ENCODE measurements around the gene CDH13.

CDH13 gene

GRCh38 chr16:83768986-83769385 is 1142.2 kb downstream of the CDH13 start:
- no peak for DNase-seq (ENCODE audit: low spot score)

DNA sequence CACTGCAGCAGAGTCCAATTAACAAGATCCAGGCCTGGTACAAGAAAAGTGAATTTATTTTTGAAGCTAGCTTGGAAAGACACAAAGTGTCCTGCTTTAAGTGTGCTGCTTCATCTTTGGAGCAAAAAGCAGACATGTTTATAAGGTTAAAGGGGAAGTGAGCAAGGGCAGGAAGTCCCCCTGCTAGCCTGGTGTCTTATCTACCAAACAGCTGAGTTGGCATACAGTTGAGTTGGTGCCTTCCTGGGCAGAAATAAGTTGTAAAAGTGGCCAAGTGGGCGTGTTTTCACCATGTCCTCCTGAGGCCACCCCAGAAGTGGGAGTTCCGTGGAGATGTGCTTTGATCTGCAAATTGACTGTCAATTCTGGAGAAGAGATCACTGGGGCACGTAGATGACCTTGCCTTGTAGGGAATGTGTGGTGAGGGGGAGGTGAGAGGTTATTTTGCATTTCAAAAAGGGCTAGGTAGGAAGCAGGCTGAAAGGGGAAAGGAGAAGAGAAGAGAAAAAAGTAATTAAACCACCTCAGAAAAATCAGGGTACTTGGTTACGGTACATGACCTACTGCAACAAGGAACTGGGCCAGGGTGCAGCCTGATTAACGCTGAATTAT is 1142.7 kb downstream of the CDH13 start:
- no peak for DNase-seq (ENCODE audit: low spot score)

GRCh38 chr16:83771306-83771942 is 1144.7 kb downstream of the CDH13 start:
- DNase-seq (ENCODE audit: low spot score), result no peak

DNA sequence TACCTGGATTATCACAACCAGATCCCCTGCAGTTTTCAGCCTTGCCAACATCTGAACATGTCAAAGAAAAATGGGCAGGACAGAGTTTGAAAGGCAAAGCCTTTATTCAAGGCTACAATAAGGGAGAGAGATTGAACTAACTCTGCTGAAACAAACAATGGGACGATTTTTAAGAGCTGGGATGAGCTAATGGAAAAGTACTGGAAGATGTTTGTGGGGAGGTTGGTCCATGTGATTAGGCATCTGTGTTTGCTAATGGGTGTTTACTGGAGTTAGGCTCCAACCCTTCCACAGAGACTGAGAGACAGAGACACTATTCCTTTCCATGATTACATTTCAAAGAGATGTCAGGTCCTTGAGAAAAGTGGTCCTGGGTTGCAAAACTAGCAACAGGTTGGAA is 1146.0 kb downstream of the CDH13 start:
- DNase-seq (ENCODE audit: low spot score), result no peak

DNA sequence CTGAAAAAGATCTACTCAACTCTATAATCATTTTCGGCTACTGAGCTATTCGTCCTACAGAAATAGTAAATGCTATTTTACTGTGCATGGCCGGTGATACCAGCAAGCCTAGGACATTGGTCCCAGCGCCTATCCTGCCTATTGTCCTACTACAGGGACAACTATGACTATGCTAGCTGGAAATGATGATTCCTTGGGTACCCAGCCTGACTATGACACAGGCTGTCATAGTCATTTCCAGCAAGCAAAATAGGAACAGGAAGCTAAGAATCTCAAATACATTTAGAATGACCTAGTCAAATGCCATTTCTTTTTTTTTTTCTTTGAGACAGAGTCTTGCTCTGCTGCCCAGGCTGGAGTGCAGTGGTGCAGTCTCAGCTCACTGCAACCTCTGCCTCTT is 1147.3 kb downstream of the CDH13 start:
- DNase-seq (ENCODE audit: low spot score), result no peak

DNA sequence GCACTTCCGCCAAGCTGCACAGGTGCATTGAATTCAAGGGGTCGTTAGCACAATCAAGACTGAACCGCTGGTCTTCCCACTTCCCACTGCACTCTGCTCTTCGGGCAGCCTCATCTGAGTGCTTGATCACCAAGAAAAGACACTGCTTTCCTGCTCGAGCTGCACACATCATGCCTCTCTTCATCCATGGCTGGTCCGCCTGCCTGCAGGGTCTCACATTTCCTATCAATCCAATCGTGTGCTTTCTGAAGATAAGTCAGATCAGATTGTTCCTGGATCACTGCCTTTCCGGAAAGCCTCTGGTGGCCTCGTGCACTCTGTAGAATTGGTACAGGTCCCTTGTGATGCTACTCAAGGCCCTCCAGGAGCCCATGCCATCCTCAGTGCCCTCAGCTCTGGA is 1150.2 kb downstream of the CDH13 start:
- DNase-seq (ENCODE audit: low spot score), result no peak

DNA sequence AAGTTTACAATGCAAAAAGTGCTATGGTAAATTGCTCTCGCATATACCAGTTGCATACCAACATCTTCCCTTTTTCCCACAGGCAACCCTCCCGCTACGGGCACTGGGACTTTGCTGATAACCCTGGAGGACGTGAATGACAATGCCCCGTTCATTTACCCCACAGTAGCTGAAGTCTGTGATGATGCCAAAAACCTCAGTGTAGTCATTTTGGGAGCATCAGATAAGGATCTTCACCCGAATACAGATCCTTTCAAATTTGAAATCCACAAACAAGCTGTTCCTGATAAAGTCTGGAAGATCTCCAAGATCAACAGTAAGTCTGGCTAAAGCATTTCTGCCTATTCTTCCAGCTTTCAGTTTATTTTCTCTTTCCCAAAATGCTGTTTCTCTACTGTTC is 1153.1 kb downstream of the CDH13 start:
- no peak for DNase-seq (ENCODE audit: low spot score)

DNA sequence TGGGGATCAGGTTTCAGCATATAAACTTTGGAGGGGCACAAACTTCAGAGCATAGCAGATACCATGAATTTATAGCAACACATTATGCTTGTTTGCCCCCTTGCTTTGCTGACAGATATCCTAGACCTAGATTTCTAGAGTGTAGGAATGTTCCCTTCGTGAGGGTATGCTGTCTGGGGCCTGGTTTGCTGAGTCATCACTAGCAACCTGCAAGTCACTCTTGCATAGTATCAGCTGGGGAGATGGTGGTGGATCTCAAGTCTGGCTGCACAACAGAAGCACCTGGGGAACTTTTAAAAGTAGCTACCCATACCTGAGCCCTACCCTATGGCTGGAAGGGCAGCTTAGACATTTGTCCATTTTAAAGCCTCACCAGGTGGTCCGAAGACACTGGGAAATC is 1158.7 kb downstream of the CDH13 start:
- no peak for DNase-seq (ENCODE audit: low spot score)

DNA sequence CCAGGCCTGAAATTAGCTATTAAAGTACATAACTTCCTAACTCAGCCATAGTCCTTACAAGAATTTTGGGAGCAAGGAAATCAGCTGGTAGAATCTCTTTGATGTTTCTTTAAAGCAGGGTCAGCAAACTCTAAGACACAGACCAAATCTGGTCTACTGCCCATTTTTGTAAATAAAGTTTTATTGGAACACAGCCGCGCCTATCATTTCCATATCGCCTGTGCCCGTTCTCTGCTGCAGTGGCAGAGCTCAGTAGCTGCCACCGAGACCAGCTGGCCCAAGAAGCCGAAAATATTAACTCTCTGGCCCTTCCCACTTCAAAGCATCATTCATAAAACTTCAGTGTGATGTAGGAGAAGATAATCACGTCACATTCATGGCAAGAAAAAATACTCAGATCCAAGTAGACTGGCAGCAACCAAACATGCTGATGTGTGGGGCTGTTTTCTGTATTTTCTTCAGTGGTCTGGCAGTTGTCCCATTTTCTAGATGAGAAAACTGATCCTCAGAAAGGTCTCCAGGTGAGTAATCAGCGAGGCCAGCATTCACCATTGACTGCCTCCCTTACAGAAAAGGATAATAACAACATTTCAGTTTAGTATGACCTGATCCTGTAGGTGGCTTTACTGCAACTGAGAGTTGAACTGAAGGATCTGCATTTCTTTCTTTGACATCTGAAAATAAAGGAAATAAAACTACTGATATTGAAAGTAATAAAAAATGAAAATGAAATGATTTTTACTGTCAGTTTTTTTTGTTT is 1163.1 kb downstream of the CDH13 start:
- DNase-seq (ENCODE audit: low spot score), result no peak

GRCh38 chr16:83791916-83792315 is 1165.1 kb downstream of the CDH13 start:
- DNase-seq (ENCODE audit: low spot score), result no peak

DNA sequence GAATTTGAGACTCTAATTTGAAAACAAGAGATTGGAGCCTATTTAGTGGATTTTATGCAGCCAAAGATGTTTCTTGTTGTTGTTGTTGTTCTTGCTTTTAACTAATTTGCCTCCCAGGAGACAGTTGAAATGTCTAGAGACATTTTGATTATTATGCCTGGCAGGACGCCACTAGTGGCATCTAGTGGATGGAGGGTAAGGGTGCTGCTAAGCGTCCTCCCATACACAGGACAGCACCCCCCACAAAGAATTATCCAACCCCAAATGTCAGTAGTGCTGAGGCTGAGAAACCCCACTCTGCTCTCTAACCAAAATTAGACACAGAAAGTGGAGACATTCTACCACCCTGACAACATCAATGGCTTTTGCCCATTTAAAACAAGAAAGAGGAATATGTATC is 1165.6 kb downstream of the CDH13 start:
- DNase-seq (ENCODE audit: low spot score), result no peak

- DNase-seq (ENCODE audit: low spot score), result no peak
Measured at GRCh38 chr16:83793179-83793578, 1166.4 kb downstream of the CDH13 start.

- DNase-seq (ENCODE audit: low spot score), result no peak
Measured at GRCh38 chr16:83794860-83795554, 1168.2 kb downstream of the CDH13 start.

DNA sequence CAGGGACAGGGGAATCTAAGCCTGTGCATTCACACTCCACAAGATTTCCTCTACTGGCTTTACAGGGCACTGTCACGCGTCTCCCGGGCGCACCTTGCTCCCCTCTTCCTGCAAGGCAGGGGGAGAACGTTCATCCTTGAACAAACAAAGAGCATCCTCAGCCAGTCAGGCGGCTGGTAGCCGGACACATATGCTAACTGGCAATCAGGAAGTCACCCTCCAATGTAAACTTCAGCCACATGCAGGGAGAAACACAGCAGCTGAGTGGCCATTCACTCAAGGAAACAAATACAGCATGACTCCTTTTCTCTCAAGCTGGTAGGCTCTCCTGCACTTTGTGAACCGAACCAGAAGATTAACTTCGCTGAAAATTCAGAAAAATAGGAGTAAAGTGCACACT is 1170.2 kb downstream of the CDH13 start:
- DNase-seq (ENCODE audit: low spot score), result no peak

DNA sequence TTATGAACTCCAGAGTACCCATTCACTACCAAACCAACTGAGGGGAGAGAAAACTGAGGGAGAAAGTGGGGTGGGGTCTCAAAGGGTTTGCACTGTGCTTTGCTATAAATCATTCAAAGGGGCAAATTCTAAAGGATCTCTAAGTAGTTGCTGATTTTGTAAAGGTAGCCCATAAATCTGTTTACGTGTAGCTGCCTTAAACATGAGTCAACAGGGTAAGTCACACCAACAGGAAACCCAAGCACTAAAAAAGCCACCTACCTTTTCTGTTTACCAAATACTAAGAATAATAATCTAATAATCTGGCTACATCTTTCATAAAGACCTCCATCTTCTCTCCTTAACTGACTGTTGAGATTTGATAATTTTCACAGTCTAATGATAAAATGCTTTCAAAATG is 1172.6 kb downstream of the CDH13 start:
- DNase-seq (ENCODE audit: low spot score), result no peak

DNA sequence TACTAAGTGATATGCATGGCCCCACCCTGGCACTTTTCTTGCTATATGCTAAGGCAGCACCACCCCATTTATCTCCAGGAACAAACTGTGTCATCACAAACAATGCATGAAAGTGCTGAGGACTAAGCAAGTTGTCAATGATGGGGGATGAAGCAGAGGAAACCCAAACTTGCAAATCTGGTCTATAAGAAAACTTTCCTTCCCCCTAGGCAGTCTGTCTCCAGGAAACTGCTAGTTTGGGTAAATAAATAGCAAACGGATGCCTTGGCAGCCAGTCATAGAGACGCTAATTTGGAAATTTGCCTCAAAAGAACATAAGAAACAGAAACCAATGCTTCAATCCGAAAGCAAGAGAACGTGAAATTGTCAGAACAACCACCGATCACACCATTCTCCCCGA is 1175.4 kb downstream of the CDH13 start:
- DNase-seq (ENCODE audit: low spot score), result no peak

GRCh38 chr16:83802554-83803205 is 1175.9 kb downstream of the CDH13 start:
- no peak for DNase-seq (ENCODE audit: low spot score)

GRCh38 chr16:83803811-83804210 is 1177.0 kb downstream of the CDH13 start:
- DNase-seq (ENCODE audit: low spot score), result no peak

- no peak for DNase-seq (ENCODE audit: low spot score)
Measured at GRCh38 chr16:83804366-83804765, 1177.6 kb downstream of the CDH13 start.

DNA sequence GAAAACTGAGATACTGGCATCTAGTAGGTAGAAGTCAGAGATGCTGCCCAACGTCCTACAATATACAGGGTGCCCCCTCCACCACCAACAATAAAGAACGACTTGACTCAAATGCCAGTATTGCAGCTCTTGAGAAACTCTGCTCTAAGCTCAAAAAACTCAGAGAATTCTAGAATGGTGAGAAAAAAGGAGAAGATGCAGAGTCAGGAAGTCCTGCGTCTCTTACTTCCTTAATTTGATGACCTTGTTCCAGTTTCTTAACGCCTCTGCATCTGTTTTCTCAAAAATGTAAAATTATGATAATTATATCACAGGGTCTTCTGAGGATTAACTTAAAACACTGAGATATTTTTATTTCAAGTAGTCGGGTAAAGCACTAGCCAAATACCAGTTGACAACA is 1179.3 kb downstream of the CDH13 start:
- DNase-seq (ENCODE audit: low spot score), result no peak

GRCh38 chr16:83806731-83807130 is 1180.0 kb downstream of the CDH13 start:
- DNase-seq (ENCODE audit: low spot score), result no peak

DNA sequence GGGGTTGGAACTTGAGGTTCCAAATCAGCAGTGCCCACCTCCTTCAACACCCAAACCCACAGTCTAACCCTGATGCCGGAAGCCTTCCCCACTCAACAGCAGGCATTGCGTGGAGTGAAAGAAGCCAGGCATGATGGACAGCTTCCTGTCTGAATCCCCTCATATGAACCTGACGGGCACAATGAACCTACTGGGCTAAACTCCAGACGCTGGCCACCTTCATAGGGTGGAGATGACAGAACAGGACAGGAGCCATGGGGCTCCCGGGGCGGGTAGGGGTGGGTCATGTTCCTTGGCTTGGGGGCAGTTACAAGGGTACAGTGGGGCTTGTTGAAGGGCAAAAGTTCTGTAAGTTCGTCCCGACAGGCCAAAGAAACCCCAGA is 1180.5 kb downstream of the CDH13 start:
- no peak for DNase-seq (ENCODE audit: low spot score)

Measured in HuH-7 (cell line).